ENCODE data around the gene GRIA3.

GRIA3 gene

DNA sequence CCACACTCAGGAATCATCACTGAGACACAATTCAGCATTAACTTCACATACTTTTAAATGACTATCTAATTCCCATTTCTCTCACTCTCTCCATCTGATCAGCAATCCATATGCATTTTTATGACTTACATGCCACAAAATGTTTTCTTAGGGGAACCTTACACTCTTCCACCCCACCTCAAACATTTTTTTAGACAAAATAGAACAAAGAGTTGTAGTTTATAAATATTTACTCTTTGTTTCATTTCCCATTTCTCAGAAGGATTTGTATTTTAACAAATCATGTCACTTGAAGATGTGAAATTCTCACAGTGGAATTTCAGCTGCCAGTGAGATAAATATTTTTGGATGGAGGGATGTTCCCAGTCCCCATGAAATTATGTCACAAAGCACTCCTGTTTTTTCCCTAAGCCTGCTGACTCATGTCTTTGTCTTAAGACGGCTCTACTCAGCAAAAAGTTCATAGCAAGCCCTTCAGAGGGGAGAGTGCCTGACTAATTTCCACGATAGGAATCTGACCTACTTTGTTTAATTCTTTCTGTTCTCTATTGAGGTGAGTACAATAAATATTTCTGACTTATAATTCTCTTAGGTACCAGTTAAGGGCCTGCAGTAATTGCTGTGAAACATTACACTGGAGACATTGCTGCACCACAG lies 291.1 kb downstream of the GRIA3 start:
- Histone ChIP-seq H3K4me1 (ENCODE audit: insufficient read depth, low read length) (no peaks in the 10 kb centered on the region), H3K27ac (ENCODE audit: low read length) (no peak overlapping the region), H3K9me3 (ENCODE audit: insufficient read depth, low read depth, low read length) (no peaks in the 10 kb centered on the region), H3K36me3 (ENCODE audit: insufficient read depth, low read depth, low read length) (no peaks in the 10 kb centered on the region), H3K27me3 (ENCODE audit: insufficient read depth, low read length) (no peaks in the 10 kb centered on the region), H3K4me3 (ENCODE audit: low read length) (no peak overlapping the region), H3K9ac (ENCODE audit: low read depth, low read length) (no peak overlapping the region)

DNA sequence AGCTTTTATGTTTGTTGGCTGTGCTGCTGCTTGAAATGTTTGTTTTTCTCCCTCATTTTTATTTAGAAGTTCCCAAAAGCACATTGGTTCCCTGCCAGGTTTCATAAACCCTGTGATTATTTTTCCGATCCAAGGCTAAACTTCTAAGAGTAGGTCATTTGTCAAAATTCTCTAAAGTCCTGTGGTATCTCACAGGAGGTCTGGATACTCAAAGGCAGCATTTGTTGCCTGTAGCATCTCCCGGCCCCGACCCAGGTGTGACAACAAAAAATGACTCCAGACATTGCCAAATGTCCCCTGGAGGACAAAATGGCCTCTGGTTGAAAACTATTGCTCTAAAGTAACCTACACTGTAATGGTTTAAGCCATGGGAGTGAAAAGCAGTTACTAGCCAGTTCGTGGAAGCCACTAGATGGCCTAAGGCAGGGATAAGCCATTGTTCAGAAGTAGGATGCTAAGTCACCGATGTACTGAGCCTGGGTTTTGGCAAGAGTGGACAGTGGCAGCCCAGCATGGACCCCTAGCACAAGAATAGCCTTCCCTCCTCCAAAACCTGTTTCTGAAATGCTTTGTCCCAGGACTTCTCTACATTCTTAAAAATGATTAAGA lies 292.6 kb downstream of the GRIA3 start:
- Histone ChIP-seq H3K4me1 (ENCODE audit: insufficient read depth, low read length) (peaks cover 1% of the 10 kb centered on the region; the same call in 1 of the 2 replicates), H3K9ac (ENCODE audit: low read depth, low read length) (no peak overlapping the region), H3K36me3 (ENCODE audit: insufficient read depth, low read depth, low read length) (no peaks in the 10 kb centered on the region), H3K9me3 (ENCODE audit: insufficient read depth, low read depth, low read length) (no peaks in the 10 kb centered on the region), H3K27ac (ENCODE audit: low read length) (no peak overlapping the region), H3K27me3 (ENCODE audit: insufficient read depth, low read length) (no peaks in the 10 kb centered on the region), H3K4me3 (ENCODE audit: low read length) (no peak overlapping the region)

DNA sequence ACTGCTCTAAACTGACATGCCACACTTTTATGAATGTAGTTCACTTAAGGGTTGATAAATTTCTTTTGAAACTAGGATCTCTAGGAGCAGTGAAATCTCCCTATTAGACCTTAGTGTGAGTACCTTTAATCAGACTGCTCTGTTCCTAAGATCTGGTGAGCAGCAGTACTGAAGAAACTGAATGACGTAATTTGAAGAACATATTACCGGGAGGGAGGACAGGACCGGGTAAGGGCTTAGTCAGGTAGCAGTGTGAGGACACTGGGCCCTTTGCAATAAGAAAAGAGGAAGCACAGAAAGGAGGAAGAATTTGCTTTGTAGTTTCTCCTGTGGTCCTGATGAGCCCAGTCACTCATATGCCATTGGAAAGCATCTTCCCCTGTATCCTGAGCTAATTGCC lies 293.6 kb downstream of the GRIA3 start:
- no peaks in the 10 kb centered on the region for H3K9me3 ChIP-seq (ENCODE audit: insufficient read depth, low read depth, low read length)
- no peaks in the 10 kb centered on the region for H3K27me3 ChIP-seq (ENCODE audit: insufficient read depth, low read length)
- no peaks in the 10 kb centered on the region for H3K36me3 ChIP-seq (ENCODE audit: insufficient read depth, low read depth, low read length)
- no peak overlapping the region for H3K27ac ChIP-seq (ENCODE audit: low read length)
- H3K9ac ChIP-seq (ENCODE audit: low read depth, low read length), result no peak overlapping the region
- H3K4me3 ChIP-seq (ENCODE audit: low read length), result no peak overlapping the region
- H3K4me1 ChIP-seq (ENCODE audit: insufficient read depth, low read length), result peaks cover 9% of the 10 kb centered on the region

DNA sequence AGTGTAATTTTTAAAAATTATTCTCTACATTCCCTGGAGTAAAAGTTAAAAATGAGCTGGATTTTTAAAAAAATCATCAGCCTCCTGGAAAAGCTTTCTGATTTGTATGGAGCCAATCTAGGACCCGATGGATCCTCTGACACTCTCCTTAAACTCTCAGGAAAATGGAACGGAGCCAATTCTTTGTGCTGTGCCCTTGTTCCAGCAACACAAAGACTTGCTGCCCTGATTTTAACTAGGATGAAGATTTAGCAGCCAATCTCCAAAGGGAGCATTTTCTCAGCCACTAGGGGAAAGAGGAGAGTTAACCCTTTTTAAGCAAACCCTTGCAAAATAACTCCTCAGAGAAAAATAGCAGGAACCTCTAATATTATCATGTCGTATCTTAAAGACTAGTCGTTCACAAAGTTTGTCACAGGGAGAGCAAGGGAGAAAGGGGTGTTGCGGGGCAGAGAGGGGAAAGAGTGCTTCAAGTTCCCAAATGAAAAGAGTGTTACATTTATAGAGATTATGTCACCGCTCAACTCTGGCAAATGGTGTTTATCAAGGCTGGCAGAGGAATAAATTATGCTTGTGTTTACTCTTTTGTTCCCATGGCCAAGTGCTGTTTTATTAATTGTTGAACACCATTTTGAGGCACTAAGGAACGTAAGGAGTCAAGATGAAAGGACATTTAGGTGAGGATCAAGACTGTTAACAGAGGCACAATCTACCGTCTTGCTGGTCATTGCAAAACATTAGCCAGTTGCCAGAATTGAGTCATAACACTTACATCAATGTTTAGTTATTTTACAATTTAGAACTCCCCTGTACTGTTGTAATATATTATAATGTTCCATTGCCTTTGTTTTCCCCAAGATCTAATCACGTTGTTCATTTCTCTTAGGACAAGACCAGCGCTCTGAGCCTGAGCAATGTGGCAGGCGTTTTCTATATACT lies 298.1 kb downstream of the GRIA3 start:
- H3K27me3 ChIP-seq (ENCODE audit: insufficient read depth, low read length), result no peaks in the 10 kb centered on the region

DNA sequence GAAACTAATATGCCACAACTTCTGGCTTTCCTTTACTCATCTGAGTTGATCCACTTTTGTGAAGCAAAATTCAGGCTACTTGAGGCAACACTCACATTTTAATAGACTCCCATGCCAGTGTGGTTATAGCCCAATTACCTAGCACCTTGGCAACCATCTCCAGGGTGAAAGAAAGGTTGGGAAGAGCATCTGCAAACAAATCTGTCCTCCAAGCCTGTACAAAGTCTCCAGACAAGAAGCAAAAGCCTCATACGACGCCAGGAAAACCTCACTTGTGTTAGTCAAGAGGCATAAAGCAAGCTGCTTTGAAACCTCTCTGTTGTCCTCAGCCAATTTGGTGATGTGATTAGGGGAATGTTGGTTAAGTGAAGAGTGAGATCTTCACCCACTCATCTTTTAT lies 302.2 kb downstream of the GRIA3 start:
- Histone ChIP-seq H3K27ac (ENCODE audit: low read length) (no peak overlapping the region), H3K9me3 (ENCODE audit: insufficient read depth, low read depth, low read length) (no peaks in the 10 kb centered on the region), H3K4me3 (ENCODE audit: low read length) (no peak overlapping the region), H3K9ac (ENCODE audit: low read depth, low read length) (no peak overlapping the region), H3K4me1 (ENCODE audit: insufficient read depth, low read length) (peaks cover 9% of the 10 kb centered on the region), H3K27me3 (ENCODE audit: insufficient read depth, low read length) (no peaks in the 10 kb centered on the region), H3K36me3 (ENCODE audit: insufficient read depth, low read depth, low read length) (no peaks in the 10 kb centered on the region)

More for the DNA sequence above, 298.1 kb downstream of the GRIA3 start:
- no peak overlapping the region for H3K27ac ChIP-seq (ENCODE audit: low read length)
- H3K4me1 ChIP-seq (ENCODE audit: insufficient read depth, low read length), result peaks cover 9% of the 10 kb centered on the region
- H3K9ac ChIP-seq (ENCODE audit: low read depth, low read length), result no peak overlapping the region
- no peaks in the 10 kb centered on the region for H3K36me3 ChIP-seq (ENCODE audit: insufficient read depth, low read depth, low read length)
- H3K4me3 ChIP-seq (ENCODE audit: low read length), result no peak overlapping the region
- no peaks in the 10 kb centered on the region for H3K9me3 ChIP-seq (ENCODE audit: insufficient read depth, low read depth, low read length)

DNA sequence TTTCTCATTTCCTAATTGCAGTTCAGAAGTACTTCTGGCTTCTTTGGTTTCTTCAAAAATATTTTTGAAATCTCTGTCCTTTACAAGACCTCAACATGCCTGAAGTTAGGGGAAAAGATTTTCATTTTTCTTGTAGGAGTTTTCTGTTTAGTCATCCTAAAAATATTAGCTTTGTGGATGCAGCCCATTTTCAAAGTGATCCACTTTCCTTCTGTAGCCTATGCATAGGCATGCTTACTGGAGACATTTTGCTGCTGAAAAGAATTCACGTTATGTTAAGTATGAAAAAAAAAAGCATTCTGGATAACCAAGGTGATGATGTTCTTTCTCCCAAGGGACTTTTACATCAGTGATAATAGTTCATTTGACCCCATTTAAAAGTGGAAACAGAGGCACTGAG lies 303.2 kb downstream of the GRIA3 start:
- Histone ChIP-seq H3K36me3 (ENCODE audit: insufficient read depth, low read depth, low read length) (no peaks in the 10 kb centered on the region), H3K27me3 (ENCODE audit: insufficient read depth, low read length) (no peaks in the 10 kb centered on the region), H3K4me1 (ENCODE audit: insufficient read depth, low read length) (peaks cover 2% of the 10 kb centered on the region), H3K9ac (ENCODE audit: low read depth, low read length) (no peak overlapping the region), H3K27ac (ENCODE audit: low read length) (no peak overlapping the region), H3K4me3 (ENCODE audit: low read length) (no peak overlapping the region), H3K9me3 (ENCODE audit: insufficient read depth, low read depth, low read length) (no peaks in the 10 kb centered on the region)

DNA sequence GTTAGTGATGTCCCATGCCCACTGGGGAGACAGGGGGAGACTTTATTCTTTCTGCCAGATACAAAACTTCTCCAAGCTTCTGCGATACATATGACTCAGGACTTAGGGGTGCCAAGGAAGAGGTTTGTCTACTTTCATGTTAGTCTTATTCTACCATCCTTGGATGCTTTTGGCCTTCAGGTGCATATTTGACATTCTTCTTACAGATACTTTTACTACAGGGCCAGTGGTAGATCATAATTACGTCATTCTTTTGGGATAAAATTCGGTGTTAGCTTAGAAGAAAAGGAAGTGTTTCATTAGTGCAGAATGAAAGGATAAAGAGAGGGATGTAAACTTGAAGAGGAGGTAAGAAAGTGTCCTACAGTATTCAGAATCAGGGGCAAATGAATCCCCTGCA lies 303.6 kb downstream of the GRIA3 start:
- H3K36me3 ChIP-seq (ENCODE audit: insufficient read depth, low read depth, low read length), result no peaks in the 10 kb centered on the region
- no peak overlapping the region for H3K9ac ChIP-seq (ENCODE audit: low read depth, low read length)
- no peak overlapping the region for H3K27ac ChIP-seq (ENCODE audit: low read length)
- H3K4me3 ChIP-seq (ENCODE audit: low read length), result no peak overlapping the region
- H3K27me3 ChIP-seq (ENCODE audit: insufficient read depth, low read length), result no peaks in the 10 kb centered on the region
- no peaks in the 10 kb centered on the region for H3K9me3 ChIP-seq (ENCODE audit: insufficient read depth, low read depth, low read length)
- H3K4me1 ChIP-seq (ENCODE audit: insufficient read depth, low read length), result no peaks in the 10 kb centered on the region

DNA sequence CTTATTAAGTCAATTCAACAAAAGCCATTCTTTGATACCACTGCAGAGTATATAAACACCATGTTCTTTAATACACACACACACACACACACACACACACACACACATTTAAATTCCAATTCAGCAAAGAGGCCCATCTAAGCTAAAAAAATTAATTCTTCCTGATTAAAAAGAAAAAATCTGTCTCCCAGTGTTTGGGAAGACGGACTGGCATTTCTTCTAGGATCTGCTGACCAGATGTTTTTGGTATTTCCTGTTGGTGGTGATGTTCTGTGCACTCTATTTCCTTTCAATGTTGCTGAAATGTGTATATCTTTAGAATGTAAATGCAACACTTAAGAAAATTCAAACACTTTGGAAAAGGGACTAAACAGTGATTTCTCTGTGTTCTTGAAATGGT lies 304.9 kb downstream of the GRIA3 start:
- Histone ChIP-seq H3K27me3 (ENCODE audit: insufficient read depth, low read length) (no peaks in the 10 kb centered on the region), H3K27ac (ENCODE audit: low read length) (no peak overlapping the region), H3K36me3 (ENCODE audit: insufficient read depth, low read depth, low read length) (no peaks in the 10 kb centered on the region), H3K4me3 (ENCODE audit: low read length) (no peak overlapping the region), H3K9ac (ENCODE audit: low read depth, low read length) (no peak overlapping the region), H3K9me3 (ENCODE audit: insufficient read depth, low read depth, low read length) (no peaks in the 10 kb centered on the region), H3K4me1 (ENCODE audit: insufficient read depth, low read length) (peaks cover 5% of the 10 kb centered on the region; the same call in 1 of the 2 replicates)

DNA sequence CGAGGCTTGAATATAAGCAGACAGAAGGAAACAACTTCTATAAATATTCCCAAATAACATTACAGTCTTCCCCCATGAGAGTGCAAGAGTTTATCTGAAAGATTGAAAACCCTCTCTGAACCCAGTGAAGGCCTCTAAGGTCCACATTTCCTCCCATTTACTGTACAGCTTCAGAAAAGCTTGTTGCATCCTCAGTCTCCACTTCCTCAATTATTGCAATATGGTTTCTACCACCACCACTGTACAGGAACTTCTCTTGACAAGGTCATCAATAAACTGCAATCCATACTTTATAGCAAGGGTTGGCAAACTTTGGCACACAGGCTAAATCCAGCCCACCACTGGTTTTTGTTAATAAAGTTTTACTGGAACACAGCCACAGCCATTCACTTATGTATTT lies 309.8 kb downstream of the GRIA3 start:
- Histone ChIP-seq H3K9me3 (ENCODE audit: insufficient read depth, low read depth, low read length) (no peaks in the 10 kb centered on the region), H3K27me3 (ENCODE audit: insufficient read depth, low read length) (no peaks in the 10 kb centered on the region)

DNA sequence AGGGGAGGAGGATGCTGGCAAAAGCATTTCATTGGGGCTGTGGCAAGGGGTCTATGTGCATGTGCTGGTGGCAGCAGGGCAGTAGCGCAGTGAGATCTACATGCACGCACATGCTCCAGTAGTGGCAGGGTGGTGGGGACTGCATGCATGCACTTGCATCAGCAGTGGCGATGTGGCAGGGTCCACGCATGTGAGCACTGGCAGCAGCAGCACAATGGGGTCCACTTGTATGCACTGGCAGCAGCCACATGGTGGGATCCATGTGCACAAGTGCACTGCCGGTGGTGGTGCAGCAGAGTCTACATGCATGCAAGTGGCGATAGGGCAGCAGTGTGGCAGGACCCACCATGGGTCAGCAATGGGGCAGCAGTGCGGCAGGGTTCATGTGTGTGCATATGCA lies 315.7 kb downstream of the GRIA3 start:
- Histone ChIP-seq H3K9ac (ENCODE audit: low read depth, low read length) (no peak overlapping the region), H3K27ac (ENCODE audit: low read length) (no peak overlapping the region), H3K4me1 (ENCODE audit: insufficient read depth, low read length) (no peaks in the 10 kb centered on the region), H3K36me3 (ENCODE audit: insufficient read depth, low read depth, low read length) (no peaks in the 10 kb centered on the region), H3K9me3 (ENCODE audit: insufficient read depth, low read depth, low read length) (no peaks in the 10 kb centered on the region), H3K27me3 (ENCODE audit: insufficient read depth, low read length) (no peaks in the 10 kb centered on the region), H3K4me3 (ENCODE audit: low read length) (no peak overlapping the region)

More for the DNA sequence above, 309.8 kb downstream of the GRIA3 start:
- no peaks in the 10 kb centered on the region for H3K36me3 ChIP-seq (ENCODE audit: insufficient read depth, low read depth, low read length)
- H3K4me3 ChIP-seq (ENCODE audit: low read length), result no peak overlapping the region
- no peak overlapping the region for H3K9ac ChIP-seq (ENCODE audit: low read depth, low read length)
- H3K27ac ChIP-seq (ENCODE audit: low read length), result no peak overlapping the region
- H3K4me1 ChIP-seq (ENCODE audit: insufficient read depth, low read length), result peaks cover 5% of the 10 kb centered on the region; the same call in 1 of the 2 replicates

DNA sequence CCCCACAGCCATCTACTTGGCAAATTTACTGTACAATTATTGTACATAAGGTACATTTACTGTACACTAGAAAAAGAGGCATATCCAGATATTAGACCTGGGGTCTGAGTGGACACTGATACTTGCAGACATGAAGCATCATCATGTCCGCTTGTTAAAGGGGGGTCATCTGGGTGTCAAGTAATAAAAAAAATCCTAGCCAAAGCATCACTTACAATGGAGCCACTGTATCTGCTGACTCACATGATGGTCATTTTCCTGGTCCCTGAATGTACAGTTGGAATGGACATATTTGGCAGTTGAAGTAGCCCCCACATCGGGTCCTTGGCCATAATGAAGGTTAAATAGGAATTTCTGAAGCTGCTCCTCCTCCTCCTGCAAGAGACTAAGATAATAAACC lies 320.0 kb downstream of the GRIA3 start:
- Histone ChIP-seq H3K36me3 (ENCODE audit: insufficient read depth, low read depth, low read length) (no peaks in the 10 kb centered on the region), H3K9me3 (ENCODE audit: insufficient read depth, low read depth, low read length) (no peaks in the 10 kb centered on the region), H3K4me1 (ENCODE audit: insufficient read depth, low read length) (no peaks in the 10 kb centered on the region), H3K4me3 (ENCODE audit: low read length) (no peak overlapping the region), H3K9ac (ENCODE audit: low read depth, low read length) (no peak overlapping the region), H3K27me3 (ENCODE audit: insufficient read depth, low read length) (no peaks in the 10 kb centered on the region), H3K27ac (ENCODE audit: low read length) (no peak overlapping the region)

Measured in iPS-20b (cell line).